ENCODE data around the gene NFATC2.

NFATC2 gene

DNA sequence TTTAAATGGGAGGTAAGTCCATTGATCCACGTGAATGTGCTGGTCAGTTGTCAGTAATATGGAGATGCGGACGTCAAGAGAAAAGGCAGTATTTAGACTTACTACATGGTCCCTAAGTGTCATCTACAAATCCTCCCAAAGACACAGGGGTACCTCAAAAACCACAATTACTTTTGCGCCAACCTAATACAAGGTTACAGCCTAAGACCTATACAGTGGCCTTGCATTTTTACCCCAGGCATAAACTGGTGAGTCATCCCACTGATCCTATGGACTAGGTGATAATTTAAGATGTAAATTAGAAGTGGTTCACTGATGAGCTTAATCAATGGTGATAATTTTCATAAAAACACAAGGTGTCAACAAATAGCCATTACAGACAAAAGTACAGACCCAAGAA lies 141.0 kb downstream of the NFATC2 start:
- in situ Hi-C loops (cut with HindIII; ENCODE audit: low sequenced_read_pairs), result loop anchor here (25.0 kb wide), 1 partner anchor 711 kb away; no protein-coding TSS in a partner anchor

DNA sequence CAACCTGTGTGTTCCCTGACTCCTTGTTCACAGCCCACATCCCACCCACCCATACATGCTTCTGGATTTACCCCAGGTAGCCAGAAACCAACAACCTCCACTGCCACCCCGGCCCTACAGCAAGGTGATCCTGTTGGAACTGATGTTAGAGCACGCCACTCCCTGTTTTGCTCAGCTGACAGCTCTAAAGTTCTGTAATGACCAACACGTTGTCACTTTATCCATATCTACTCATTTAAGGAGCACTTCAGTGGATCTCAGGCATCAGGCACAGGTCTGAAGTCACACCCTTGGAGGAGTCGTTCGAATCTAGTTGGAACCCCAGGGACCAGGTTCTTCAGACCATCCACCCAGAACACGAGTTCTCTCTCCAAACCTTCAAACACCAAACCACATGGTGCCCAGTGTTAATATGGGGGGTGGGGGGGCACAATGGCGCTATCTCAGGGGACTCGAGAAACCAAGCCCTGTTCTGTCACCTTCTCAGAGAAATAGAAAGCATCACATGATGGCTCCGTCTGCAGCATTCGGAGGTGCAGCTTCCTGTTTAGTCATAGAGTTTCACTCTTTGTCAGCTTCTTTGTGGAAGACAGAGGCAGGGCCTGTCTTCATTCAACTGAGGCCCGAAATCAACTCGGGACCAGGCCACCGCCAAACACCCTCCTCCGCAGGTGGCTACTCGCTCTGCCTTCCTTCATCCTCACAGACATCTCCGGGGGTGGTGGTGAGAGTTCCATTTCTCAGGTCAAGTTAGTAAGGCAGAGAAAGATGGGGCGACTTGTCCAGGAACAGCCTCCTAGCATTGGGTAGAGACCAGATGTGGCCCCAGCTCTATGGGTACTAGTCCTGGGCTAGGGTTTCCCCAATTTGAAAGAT lies 142.2 kb downstream of the NFATC2 start:
- in situ Hi-C loops (cut with HindIII; ENCODE audit: low sequenced_read_pairs), result loop anchor here (25.0 kb wide), 1 partner anchor 712 kb away; no protein-coding TSS in a partner anchor

GRCh38 chr20:51399006-51399890 lies 143.3 kb downstream of the NFATC2 start:
- in situ Hi-C loops (cut with HindIII; ENCODE audit: low sequenced_read_pairs), result loop anchor here (10.0 kb wide), 1 partner anchor 196 kb away; no protein-coding TSS in a partner anchor

GRCh38 chr20:51398552-51398951 lies 144.0 kb downstream of the NFATC2 start:
- in situ Hi-C loops (cut with HindIII; ENCODE audit: low sequenced_read_pairs), result loop anchor here (10.0 kb wide), 1 partner anchor 196 kb away; no protein-coding TSS in a partner anchor

DNA sequence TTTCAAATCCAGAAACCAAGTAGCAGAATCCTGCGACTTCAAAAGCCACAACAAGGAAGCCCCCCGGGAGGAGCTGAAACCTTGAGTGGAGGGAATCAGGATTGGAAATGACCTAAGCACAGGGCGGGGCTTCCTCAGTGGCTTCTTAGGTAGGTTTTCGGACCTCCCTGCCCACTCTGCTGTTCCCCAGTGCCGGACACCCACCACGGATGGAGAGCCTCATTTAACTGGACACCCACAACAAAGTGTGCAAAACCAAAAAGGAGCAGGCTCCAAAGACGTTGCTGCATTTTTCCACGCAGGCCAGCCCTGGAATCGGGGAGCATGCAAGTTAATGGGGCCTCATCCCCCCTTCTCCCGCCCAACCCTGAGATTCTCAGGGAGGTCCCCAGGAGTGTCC lies 144.4 kb downstream of the NFATC2 start:
- in situ Hi-C loops (cut with HindIII; ENCODE audit: low sequenced_read_pairs), result loop anchor here (10.0 kb wide), 1 partner anchor 197 kb away; no protein-coding TSS in a partner anchor

- in situ Hi-C loops (cut with HindIII; ENCODE audit: low sequenced_read_pairs), result loop anchor here (10.0 kb wide), 1 partner anchor 198 kb away; no protein-coding TSS in a partner anchor
Measured at GRCh38 chr20:51397137-51397536, 145.4 kb downstream of the NFATC2 start.

DNA sequence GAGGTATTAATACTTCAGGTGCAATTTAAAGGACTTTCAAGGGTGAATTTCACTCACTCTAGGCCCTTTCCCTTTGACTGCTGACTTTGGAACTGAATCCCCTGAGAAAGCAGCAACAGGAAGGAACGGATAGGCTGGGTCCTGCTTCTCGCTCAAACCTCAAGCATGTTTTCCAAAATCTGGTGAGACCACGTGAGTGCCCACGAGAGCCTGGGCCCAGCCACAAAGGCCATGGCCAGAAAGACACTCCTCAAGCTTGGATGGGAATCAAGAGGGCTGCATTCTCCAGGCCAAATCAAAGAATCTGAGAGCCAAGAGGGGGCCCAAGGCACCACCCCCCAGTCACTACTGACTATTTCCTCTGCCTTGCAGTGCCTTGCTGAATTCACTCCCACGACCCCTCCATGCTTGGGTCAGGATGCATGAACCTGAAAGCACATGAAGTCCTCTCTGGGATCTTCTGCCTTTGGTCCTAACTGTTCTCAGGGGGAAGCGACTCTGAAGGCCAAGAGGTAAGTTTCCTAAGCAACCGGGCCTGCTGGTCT lies 146.1 kb downstream of the NFATC2 start:
- in situ Hi-C loops (cut with HindIII; ENCODE audit: low sequenced_read_pairs), result loop anchor here (10.0 kb wide), 1 partner anchor 198 kb away; no protein-coding TSS in a partner anchor

GRCh38 chr20:51394706-51395105 lies 147.8 kb downstream of the NFATC2 start:
- in situ Hi-C loops (cut with HindIII; ENCODE audit: low sequenced_read_pairs), result loop anchor here (10.0 kb wide), 1 partner anchor 200 kb away; no protein-coding TSS in a partner anchor

DNA sequence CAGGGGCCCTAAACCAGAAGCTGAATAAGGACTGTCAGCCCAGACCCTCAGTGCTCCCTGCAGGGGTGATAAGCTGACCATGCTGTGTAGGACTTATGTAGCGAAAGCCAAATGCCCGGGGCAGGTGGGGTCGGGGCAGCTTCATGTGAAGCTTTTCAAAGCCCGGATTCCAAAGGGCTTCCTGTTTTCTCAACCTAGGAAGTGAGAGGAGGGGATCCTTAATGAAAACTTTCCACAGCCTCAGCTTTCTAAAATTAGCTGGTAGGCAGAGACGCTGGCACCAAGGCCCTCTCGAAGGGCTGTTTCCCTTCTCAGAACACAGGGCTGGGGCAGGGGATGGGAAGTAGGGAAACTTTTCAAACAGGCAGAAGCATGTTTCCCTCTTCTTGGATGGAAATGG lies 148.9 kb downstream of the NFATC2 start:
- in situ Hi-C loops (cut with HindIII; ENCODE audit: low sequenced_read_pairs), result loop anchor here (10.0 kb wide), 1 partner anchor 201 kb away; no protein-coding TSS in a partner anchor

GRCh38 chr20:51392614-51393186 lies 149.8 kb downstream of the NFATC2 start:
- in situ Hi-C loops (cut with HindIII; ENCODE audit: low sequenced_read_pairs), result loop anchor here (10.0 kb wide), 1 partner anchor 202 kb away; no protein-coding TSS in a partner anchor

- in situ Hi-C loops (cut with HindIII; ENCODE audit: low sequenced_read_pairs), result loop anchor here (10.0 kb wide), 1 partner anchor 203 kb away; no protein-coding TSS in a partner anchor
Measured at GRCh38 chr20:51391926-51392325, 150.6 kb downstream of the NFATC2 start.

DNA sequence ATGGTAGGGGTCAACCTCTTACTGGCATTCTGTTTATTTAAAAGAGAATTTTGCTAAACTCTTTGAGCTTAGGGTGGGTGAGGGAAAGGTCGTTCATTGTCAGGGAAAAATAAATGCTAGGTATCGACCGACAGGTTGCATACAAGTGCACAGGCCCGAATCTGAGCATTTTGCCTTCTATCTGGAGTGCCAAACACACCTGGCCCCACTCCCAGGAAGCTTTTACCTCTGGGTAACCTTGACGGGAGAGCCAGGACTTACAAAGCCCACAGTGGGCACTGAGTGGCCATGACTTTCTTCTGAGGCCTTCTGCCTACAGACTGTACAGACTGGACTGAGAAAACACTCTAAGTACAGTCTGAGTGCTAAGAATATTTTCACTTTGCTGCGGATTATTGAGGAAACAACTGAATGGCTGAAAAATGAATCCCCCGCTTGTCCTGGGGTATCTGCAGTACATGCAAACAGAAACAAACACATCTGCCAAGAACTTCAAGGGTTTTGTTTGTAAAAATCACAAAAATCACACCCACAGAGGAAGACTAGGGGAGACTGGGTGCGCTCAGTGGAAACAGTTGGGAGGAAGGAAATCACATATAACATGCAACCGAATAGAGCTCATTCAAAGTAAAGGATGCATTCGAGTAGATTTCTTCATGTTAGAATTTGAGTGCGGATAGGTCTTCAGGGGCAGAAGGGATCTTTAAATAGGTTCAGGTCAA lies 152.8 kb downstream of the NFATC2 start:
- in situ Hi-C loops (cut with HindIII; ENCODE audit: low sequenced_read_pairs), result loop anchor here (10.0 kb wide), 1 partner anchor 205 kb away; no protein-coding TSS in a partner anchor

- in situ Hi-C loops (cut with HindIII; ENCODE audit: low sequenced_read_pairs), result no loop called here
Measured at GRCh38 chr20:51388756-51389542, 153.6 kb downstream of the NFATC2 start.

GRCh38 chr20:51388227-51388626 lies 154.3 kb downstream of the NFATC2 start:
- in situ Hi-C loops (cut with HindIII; ENCODE audit: low sequenced_read_pairs), result no loop called here

GRCh38 chr20:51387125-51387875 lies 155.2 kb downstream of the NFATC2 start:
- in situ Hi-C loops (cut with HindIII; ENCODE audit: low sequenced_read_pairs), result no loop called here

DNA sequence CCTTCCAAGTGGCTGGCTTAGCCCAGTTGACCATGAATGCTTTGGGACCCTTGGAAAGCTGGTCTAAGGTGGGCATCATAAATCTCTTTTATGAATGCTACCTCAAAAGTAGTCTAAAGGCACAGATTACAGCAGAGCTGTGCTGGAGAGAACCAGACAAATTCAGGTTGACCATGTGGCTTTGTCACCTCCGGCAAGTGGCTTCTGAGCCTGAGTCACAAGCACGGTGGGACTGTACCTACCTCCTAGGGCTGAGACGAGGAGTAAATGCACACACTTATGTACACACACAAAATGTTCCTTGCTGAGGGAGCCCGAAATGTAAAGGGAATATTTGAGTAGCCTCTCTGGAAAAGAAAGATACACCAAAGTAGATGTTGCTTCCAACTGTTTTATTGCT lies 155.9 kb downstream of the NFATC2 start:
- in situ Hi-C loops (cut with HindIII; ENCODE audit: low sequenced_read_pairs), result no loop called here

DNA sequence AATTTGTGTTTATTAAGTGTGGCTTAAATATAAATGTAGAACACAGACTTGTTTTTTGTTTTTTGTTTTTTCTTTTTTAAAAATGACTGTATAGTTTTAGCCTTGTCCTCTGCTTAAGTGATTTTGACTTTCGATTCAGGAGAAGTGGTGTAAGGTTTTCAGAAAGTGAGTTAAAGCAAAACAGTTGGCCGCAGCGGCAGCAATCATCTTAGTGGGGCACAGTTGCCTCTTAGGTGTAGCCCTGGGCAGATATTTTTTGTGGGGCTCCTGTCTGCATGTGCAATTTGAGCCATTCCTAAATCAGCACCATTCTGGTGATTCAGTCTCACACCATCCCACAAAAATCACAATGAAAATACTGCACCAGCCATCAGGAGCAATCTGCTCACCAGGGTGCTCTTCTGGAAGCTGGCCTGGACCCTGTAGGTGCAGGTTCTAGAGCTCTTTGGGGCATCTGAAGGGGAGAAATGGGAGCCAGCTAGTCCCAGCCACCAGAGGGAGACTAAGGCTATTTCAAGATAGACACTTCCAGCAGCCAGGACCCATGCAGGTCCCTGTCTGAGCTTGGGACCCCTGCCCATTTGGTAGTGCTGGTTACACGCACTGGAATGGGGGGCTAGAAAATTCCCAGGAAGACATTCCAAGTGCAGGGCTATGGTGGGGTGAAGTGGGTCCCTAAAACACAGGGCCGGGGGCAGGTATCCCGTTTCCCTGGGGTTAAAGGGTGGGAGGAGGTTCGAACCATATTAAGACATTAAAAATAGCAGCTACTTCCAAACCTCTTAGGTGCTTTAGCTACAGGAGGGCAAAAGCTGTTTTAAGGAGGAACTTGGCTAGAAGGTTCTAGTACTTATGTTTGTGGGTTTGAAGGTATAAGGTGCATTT lies 156.6 kb downstream of the NFATC2 start:
- in situ Hi-C loops (cut with HindIII; ENCODE audit: low sequenced_read_pairs), result no loop called here
